SIG-M5 treated with dmso at 0.1 percent for 504 hours (cell line): ENCODE measurements around the gene THSD7B.

Experiments used
- DNase-seq: peaks from one replicate; lab custom pipeline; 2025; ENCODE audit not compliant: unreplicated experiment; lab: John Stamatoyannopoulos, UW

The THSD7B gene

DNA sequence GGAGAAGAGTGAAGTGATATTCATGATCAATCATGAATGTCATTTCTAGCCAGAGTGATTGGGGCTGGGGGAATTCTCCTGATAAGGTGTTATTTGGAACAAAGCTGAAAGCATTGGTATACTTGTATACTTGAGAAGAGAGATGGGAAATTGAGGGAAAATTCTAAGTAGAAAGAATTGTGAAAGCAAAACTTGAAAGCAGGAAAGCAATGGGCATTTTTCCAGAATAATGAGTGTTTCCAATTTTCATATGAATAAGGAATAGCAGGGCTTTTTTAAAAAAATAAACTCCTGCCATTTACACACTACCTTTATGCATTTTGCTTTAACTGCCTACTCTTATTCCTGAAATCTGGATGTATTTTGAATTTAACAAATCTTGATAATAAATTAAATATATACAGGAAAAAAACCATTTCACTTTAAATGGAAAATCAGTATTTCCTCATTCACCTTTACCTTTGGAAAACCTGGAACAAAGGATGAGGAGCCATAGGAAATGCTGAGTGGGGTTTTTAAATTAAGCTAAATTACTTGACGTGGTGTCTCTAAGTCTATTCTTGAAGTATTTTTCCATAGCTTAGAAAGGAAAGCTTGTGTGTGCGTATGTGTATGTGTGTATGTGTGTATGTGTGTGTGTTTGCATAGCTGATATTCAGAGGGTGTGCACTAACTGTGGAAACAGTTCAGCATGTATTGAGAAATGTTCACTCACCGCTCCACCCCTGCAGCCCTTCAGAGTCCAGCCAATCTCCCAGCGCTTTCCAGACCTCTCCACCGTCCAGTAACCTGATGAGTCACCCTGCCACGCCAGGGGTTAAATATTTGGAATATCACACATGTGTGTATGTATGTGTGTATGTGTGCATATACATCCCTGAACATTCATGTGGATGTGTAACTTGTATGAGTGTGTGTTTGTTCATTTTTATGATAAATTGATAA, 427.3 kb downstream of the THSD7B start:
- no peak for DNase-seq

DNA sequence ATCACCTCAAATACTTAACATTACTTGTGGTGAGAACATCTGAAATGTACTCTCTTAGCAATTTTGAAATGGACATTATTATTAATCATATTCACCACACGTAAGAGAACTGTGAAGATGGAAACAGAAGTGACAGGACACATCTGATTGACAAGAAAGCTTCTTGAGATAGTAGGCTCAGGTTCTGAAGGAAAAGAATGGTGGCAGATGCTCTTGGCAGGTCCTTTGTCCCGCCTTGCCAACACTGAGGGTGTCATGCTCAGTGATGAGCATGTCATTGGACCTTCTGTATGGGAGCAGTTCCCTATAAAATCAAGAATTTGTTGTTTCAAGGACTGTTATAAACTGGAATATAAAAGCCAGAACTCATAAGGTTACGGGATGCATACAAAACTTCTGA, 428.1 kb downstream of the THSD7B start:
- DNase-seq = no peak

DNA sequence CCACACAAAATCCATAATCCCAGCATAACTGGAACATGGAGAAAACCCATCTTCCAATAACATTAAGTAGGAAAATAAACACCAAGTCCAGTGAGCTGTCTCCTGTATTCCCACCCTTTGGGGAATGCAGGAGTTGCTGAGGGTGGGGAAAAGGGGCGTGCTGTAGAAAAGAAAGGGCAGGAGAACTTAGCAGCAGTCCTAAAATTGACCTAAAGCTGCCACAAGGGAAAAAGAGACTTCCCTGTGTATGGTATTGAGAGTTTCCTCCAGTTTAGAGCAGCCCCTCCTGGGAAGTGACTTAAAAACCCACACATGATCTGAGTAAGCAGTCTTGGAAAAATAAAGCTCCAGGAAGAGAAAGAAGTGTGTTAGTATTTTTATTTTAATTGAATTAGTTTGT, 428.8 kb downstream of the THSD7B start:
- no peak for DNase-seq

DNA sequence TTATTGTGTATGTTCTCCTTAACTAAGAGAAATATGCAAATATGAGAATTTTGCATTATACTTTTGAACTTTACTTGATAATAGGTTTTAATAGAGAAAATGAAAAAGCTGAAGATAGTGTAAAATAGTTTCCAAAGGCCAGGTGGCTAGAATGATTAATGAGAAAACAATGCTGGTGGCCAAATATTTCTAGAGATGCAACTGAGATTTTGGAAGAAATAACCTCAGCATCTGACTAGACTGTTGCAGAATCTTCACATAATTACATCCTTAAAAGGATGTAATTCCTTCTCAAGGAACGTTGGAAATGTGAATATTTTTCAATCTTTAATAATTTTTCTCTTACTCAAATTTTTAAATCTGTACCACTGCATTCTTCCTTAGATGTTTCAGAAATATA, 434.4 kb downstream of the THSD7B start:
- DNase-seq = no peak

DNA sequence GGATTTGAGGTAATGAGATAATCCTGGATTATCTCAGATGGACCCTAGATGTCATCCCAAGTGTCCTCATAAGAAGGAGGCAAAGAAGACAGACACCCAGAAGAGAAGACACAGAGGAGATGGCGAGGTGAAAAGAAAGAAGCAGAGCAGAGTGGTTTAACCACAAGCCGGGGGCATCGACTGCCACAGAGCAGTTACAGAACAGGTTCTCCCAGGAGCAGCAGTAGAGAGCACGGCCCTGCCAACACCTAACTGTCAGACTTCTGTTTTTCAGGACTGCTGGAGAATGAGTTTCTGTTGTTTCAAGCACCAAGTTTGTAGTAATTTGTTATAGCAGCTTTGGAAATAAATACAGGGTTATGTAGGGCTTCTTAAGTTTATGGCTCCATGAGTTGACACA, 437.0 kb downstream of the THSD7B start:
- DNase-seq = peak; percentile 21

DNA sequence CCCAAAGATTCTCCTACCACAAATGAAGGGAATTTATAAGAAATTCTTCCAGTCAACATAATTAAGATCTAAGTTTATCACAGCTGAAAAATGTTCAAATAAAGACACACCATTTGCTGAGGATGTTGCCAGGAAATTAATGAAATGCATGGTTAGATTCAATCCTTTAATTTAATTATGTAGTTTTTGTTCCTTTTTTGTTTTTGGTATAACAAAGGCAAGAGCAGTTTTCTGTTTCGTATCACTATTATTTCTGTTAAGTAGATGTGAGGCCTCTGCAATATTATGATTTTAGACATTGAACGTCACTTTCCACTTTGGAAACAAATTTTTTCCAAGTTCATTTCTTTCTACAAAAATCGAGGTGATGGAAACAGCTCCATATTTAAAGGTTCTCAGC, 440.0 kb downstream of the THSD7B start:
- no peak for DNase-seq

DNA sequence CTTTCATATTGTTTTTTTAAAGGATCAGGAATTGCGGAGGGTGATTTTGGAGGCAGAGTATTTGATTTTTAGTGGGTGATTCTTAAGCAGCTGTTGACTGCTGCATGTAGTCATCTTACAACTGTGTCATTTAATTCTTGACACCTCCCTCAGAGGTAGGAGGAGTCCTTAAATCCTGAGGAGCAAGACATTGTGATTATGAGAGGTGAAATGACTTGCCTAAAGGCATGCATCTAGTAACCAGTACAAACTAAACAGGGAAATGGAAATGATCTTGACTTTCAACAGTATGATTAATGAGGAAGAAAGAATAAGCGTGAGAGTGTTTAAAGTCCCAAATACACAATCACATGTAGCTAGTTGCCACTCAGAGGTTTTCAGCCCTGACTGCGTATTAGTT, 440.7 kb downstream of the THSD7B start:
- no peak for DNase-seq

DNA sequence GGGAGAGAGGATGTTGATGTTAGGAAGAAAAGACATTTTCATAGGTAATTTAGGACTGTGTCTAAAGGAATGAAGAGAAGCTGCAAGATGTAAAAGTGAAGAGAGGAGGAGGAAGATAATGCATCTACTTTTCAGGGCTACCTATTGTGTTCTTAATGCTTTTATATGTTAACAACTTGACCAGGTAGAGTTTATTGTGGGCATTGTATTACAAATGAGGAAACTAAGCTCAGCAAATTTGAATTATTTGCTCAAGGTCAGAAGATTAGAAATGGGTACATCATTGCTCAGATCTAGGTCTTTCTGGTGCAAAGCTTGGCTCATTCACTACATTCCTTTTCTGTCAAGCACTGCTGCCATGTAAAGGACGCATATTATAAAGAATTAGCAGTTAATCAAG, 441.7 kb downstream of the THSD7B start:
- no peak for DNase-seq

DNA sequence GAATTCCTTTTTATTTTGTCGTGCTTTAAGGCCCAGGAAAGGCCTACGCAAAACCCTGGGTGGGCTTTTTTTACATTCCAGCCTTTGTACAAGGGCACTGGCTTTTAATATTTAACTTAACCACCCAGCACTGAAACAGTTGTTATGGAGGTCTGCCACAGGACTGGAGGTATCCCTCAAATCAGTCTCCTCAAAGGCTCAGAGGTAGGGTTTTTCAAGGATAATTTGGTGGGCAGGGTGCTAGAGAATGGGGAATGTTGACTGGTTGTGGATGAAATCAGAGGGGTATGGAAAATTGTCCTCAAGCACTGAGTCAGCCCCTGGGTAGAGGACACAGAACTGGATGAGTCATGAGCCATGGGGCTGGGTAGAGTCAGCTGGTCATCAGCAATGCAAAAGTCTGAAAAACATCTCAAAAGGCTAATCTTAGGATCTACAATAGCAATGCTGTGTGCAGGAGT, 443.1 kb downstream of the THSD7B start:
- no peak for DNase-seq

DNA sequence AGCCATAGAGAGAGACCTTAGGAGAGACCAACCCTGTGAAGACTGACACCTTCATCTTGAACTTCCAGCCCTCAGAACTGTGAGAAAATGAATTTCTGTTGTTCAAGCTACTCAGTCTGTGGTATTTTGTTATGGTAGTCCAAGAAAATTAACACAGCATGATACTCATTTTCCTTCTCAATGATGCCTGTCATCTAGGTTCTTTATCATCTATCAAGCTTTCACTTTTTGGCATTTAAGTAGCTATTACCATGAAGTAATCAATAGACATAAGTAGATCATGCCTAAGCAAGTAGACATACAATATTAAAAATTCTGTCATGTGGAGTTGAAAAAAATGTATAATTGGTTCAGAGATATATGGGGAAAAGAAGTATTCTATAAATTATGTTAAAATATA, 444.7 kb downstream of the THSD7B start:
- no peak for DNase-seq

DNA sequence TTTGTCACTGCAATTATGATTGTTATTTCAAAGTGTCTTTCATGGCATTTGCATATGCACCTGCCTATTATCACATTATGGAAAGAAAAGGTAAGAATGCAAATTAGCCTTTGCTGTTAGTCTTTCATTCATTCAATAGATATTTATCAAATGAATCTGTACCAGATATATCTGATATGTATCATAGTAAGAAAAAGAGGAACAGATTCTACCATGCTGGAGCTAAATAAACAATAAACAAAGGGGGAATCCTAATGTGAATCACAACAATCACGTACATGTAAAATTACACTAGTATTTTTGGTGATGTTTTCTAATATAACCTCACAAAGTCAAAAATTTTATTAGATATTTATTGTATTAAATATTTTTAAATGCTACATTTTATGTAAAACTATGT, 446.4 kb downstream of the THSD7B start:
- DNase-seq = no peak

DNA sequence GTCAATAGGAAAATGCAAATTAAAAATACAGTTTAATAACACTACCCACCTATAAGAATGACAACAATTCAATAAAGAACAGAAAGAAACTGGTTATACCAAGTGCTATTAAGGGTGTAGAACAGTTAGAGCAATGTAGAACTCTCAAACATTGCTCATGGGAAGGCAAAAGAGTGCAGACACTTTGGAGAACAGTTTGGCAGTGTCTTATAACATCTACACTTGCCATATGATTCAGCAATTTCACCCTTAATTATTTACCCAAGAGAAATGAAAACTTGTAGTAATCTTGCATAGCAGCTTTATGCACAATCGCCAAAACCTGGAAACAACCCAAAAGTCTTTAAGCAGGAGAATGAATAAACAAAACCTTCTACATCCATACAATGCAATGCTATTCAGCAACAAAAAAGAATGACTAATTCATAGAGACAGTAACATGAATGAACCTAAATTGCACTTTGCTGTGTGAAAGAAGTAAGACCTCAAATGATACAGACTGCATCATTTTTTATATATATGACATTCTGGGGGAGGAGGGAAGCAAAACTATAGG, 455.2 kb downstream of the THSD7B start:
- DNase-seq = no peak

DNA sequence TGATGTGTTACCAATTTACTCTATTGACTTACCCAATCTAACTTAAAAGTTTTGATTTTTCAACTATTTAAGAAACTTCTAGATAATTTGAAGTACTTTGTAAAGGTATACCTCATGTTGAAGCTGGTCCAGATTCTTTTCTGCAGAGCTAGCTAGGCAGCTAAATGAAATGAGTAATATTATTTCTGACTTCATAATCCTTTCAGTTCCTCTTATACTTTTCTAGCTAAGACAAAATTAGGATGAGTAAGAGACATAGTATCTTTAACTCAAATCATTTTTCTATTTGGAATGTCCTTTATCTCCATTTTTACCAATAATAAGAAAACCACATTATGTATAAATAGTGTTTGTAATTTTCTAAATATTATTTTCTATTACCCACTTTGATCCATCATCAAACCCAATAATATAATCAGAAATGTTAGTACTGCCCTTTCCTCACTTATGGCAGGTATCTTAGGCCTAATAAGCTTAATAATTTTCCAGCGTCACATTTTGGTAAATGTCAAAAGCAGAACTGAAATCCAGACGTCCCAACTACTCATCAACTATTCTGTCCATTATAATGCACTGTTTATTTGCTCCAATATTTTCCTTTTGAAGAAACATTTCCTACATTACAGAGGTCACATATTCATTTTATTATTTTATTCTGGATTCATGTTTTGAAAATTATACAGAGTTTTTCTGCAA, 456.6 kb downstream of the THSD7B start:
- no peak for DNase-seq

DNA sequence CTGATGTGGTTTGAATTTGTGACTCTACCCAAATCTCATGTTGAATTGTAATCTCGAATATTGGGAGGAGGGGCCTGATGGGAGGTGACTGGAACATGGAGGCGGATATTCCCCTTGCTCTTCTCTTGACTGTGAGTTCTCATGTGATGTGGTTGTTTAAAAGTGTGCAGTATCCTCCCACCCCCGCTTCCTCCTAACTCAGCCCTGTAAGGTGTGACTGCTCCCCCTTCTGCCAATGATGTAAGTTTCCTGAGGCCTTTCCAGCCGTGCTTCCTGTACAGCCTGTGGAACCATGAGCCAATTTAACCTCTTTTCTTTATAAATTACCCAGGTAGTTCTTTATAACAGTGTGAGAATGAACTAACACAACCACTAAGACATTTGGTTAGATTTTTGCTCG, 458.4 kb downstream of the THSD7B start:
- DNase-seq = no peak

DNA sequence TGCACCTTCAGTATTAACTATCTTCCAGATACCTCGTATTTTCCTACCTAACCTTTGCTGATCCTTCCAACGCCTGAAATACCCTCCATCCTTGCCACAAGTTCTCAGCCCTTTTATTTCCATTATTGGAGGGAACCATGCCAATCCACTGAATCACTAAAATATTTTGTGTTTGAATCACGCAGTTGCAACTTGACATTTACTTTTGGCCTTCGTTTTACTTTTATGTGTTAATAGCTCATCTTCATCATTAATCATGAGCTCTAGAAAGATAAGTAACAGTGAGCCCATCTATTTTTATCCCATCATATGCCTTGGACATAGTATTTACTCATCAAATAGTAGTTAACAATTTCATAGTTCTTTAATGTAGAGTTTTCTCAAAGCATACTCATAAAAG, 463.2 kb downstream of the THSD7B start:
- no peak for DNase-seq

DNA sequence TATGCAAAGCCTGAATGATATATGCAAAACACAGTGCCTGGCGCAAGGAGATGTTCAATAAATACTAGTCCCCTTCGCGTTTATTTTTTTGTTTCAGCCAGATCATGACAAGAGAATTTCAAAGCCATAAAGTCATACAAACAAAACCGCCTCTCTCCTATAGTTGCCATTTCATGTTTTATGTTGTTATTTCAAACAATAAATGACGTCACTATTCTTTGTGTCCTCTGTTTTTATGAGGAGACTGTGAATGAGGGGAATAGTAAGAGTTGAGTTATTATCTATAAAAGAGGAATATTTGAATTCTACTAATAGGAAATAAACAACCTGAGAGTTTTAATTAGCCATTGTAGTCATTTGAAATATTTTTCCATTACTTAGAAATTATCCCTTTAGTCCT, 464.5 kb downstream of the THSD7B start:
- DNase-seq = no peak

DNA sequence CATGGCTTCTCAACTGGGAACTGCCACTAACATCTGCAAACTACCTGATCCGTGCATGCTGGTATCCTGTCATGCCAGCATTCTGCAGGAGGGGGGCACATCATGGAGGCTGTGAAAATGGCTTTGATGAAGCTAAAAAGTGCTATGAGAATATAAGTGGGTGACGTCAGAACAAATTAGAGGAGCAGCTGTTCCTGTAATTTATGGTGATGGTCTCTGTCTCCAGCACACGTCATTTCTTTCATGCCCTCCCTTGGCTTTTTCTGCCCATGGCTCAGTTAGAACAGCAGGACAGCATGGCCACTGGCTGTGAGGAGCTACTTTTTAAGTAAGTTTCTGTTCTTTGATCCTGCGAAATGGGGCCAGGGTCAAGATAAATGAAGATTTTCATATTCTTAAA, 466.3 kb downstream of the THSD7B start:
- no peak for DNase-seq

DNA sequence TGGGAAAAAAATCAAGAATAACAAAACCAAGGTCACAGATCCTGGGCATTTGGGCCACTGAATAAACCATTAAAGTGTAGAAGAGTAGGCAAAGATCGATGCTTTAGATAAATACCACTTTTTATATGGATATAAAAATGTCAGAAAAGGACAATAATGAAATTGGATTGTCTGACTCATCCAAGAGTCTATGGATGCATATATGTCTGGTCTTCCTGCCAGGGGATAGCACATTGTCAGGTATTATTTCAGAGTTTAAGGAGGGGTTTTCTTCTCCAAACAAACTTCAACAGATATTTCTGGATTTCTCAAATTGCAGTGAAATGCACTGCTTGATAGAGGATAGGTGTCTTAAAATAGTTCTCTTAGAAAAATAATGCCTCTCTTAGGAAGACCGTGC, 466.7 kb downstream of the THSD7B start:
- no peak for DNase-seq

DNA sequence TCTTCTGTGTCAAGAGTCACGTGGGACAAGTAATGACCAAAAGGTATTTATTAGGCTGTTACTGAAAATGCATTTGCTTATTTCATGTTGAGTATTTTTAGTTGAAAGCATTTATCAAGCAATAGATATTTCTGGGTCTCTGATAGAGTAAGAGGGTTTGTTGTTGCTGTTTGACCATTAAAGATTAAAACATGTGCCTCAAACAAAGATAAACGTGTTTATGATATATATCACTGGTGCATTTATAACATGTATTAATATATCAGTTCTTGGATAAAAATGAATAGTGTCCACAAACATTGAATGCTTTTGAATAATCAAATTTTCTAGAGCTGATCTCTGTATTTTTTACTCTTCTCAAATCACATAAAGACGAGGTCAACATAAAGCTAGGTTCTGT, 467.7 kb downstream of the THSD7B start:
- no peak for DNase-seq

DNA sequence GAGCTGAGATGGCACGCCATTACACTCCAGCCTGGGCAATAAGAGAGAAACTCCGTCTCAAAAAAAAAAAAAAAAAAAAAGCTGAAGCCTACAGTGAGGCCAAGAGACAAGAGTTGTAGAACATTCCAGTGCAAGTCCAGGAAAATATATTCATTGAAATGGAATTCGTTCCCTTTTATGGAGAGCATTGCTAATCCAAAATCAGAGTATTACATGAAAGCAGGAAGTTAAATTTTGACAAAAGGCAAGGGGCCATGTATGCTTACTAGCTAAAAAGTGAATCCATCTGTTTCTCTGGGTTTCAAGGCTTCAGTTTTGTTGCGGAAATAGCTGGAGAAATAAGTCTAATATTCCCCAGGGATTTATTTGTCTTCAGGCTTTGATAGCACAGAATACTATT, 471.7 kb downstream of the THSD7B start:
- no peak for DNase-seq

DNA sequence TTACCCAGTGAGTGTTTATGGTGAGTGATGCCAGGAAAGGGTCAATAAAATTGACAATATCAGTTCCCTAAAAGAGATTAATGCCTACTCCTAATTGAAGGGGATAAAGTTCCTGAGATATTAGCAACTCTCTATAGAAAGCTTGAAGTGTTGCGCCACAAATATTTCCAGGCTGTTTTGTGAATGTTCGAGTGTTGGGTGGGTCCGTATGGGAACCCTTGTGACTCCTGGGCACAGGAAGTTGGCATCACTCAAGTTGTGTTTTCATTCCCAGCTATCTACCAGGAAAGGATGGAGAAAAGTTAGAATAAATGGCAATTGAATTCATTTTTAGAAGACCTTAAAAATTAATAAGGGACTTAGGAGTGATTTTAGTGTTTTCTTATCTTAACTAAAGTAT, 472.7 kb downstream of the THSD7B start:
- DNase-seq = no peak

DNA sequence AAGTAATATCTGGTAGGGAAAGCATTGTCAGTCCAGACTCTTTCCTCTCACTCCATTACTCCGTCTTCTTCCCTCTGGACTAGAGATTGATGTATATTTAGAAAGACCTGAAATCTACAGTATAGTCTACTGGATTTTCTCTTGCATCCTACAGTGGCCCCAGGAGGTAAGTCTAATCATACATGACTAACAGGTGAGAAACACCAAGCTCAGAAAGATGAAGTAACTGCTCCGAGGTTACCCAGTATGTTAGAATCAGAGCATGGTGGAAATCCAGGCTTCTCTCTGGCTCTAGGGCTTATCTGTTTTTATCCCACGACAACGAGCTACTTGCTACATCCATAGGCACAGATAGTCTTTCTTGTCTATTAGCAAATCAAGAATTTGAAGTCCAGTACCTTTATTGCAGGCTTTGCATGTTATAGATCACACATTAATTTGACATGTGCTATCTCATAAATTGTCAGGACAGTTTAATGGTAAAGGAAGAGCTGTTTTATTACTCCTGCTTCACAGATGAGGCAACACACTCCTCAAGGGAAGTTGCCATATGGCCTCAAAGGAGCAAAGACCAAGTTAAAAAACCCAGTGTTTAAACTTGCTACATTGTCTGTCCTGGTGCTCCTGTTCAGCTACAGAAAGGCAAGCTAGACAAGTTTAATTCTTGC, 484.3 kb downstream of the THSD7B start:
- no peak for DNase-seq
